NCI-H1694 (cell line): ENCODE results near the gene C1orf87.
"Not testable (repeated sequence)": the region's sequence is repeated elsewhere in the genome, so short reads cannot be mapped to it uniquely, and the experiment has no call there.

ENCODE experiments used
- DNase-seq: peaks from one replicate; lab custom pipeline; 2025; lab: John Stamatoyannopoulos, UW

C1orf87 gene

DNA sequence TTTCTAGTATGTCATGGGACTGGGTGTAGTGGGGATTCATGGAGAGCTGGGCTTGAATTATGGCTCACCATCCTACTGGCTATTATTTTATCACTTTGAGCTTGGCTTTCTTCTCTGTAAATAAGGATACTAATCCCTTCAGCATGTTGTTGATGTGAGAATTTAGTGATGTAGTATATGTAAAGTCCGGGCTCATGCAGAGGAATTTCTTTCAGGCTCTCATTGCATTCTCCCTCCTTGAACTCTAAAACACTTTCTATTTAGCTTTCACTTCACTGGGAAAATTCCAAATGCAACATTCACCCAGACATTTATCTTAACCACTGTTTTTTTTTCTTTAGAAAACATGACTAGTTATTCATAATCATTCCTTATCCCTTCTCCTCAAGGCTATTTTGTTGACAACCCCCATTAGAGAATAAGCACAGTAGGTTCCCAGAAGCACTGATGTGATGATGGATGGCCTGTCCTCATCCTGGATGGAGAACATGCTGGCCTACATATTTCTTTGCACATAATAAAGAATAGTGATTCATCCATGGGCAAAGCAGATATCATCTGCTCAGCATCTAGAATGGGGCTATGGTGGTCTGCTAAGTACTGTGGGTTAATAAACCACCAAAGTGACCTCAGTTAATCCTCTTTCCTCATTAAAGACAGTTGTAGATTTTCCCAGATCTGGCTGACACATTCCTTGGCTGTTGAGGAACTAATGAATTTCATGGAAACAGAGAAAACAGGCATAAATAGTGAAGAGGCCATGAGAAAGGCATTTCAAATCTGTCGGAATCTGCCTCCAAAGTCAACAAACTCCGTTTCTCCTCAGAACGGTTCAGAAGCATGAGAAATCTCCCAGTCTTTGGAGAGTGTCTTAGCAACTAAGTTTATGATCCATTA, 79.0 kb downstream of the C1orf87 start:
- no peak for DNase-seq

DNA sequence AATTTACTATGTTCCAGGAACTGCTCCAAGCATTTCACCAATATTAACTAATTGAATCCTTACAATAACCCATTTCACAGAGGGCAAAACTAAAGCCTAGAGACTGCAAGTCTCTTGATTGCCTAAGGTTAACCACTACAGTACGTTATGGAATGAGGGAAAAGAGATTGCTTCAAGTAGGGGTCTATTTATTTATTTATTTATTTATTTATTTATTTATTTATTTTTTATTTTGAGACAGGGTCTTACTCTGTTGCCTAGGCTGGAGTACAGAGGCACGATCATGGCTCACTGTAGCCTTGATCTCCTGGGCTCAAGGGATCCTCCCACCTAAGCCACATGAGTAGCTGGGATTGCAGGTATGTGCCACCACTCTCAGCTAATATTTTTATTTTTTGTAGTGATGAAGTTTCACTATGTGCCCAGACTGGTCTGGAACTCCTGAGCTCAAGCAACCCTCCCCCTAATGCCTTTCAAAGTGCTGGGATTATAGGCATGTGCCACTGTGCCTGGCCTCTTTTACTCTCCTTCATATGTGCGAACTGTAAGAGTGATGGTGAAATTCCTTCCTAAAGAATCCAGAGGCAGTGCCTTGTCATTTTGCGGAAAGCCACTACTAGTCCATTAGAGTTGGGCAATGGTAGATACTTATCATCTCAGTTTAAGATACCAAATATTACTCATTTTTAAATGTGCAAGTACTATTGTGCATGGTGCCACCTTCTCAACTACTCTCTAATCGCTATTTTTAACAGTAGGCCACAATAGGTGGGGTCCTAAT, 81.3 kb downstream of the C1orf87 start:
- DNase-seq = no peak

DNA sequence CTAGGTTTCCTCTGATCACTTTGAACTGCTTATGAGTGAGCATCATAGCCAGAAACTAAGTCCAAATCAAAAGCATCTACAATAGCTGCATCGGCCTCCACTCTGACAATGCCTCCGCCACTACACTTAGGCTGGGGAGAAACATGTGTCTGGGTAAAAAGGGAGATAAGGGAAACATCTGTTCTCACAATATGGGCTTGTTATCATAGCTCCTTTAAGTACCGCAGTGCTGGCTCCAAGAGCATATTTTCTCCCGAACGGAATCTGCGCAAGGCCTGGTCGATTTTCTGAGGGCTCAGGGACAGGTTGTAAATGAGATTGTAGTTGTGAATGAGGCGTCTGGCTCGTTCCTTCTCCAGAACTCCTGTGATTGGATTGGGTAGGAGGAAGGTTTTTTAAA, 83.1 kb downstream of the C1orf87 start:
- peak; percentile 21 for DNase-seq

DNA sequence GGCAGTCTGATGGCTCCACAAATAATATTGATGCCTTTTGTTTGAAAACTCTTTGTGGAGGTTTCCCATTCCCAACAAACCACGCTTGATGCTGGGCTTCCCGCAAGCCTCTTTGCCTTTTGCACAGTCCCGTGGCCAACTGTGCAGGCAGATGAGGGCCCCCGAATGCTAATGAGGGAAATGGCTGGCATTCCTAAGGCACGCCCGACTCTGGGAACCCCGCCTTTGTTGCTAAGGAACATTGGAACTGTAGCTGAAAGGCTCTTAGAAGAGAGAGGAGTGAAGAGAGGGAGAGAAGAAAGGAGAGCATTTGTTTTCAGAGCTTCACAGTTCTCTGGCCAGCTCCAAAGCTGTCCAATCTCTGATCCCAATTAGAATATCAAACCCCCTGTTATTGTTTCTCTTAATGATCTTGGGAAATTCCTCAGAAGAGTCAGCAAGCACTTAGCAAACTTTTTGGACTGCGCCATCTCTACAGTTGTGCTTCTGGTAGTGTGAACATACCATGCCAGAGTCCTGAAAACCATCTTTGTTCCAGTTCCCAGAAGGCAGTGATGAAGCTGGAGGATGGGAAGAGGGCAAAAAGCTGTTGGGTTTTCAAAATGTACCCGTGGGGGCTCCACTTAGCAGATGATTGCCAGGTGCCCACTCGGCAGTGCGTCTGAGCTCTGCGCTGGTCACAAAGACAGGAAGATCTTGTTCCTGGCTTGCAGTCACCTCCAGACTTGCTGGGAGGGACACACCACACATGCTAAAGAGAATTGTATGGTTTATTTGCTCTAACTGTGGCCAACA, 86.9 kb downstream of the C1orf87 start:
- no peak for DNase-seq

DNA sequence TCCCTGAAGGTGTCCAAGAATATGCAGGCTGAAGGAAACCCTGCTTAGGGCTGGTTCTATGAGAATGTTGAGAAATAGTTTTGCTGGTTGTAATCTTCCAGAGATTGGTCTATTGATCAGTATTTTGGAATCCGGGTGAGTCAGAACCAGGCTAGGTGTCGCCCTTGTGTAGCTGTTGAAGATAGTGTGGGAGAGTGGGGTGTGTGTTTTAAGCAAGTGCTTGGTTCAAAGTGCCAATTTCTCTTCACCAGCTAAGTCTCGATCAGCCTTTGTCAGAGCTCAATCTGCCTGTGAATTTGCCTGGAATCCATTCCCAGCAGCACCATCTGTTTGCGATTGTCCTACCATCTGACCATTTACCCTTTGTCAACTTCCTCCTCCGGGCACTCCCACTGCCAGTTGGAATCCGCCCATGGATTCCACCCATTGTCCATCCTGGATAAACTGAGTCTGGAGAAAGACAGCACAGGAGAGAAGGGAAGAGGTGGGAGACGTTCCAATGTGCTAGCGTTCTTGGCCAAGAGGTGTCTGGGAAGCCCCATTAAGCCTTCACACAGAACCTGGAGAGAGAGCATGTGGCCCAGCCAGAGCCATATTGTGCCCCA, 87.6 kb downstream of the C1orf87 start:
- DNase-seq = no peak

DNA sequence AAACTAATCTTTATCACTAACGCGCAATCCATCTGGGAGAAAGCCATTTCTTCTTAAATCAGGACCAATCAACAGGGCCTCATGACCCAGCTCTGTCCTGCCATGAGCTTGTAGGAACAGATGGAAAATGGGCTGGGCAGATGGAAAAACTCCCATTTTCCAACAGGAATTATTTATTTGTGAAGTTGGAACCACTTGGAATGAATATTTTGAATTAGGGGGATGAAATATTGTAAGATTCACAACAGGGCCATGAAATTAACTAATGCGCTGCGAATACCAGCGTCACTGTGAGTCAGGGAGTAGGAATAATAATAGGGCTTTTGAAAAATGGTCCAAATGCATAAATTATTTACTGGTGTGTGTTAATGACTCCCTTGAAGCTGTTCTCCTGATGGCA, 93.9 kb downstream of the C1orf87 start:
- no peak for DNase-seq

DNA sequence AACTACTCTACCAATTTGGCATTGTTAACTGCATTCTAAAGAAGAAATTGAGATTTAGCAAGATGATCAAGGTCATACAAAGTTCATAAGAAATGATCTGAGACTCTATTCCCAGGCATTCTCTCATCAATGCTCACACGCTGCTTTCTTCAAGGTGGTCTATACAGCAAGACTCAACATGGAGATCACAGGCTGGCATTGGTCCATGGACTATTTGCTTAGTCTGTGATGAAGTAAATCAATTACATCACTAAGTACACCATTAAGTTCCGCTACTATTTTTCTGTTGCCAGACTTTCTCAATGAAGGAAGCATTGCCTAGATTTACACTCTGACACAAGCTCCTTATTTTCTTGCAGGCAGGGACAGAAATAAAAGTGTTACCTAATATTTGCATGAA, 95.1 kb downstream of the C1orf87 start:
- DNase-seq = no peak

DNA sequence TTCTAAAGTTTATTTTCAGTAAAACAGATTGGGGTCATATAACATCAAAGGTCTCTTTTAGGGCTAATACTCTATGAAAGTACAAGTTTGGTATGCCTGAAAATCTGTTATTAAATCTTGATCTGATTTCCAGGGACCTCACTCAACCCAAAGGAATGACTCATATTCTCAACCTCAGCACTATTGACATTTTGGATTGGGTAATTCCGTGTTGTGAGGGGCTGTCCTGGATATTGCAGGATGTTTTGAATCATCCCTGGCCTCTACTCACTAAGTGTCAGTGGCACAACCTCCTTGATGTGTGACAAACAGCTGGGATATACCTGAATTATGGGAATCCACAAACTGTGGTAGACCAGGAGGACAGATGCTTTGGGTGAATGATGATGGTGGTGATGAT, 95.5 kb downstream of the C1orf87 start:
- DNase-seq = no peak

DNA sequence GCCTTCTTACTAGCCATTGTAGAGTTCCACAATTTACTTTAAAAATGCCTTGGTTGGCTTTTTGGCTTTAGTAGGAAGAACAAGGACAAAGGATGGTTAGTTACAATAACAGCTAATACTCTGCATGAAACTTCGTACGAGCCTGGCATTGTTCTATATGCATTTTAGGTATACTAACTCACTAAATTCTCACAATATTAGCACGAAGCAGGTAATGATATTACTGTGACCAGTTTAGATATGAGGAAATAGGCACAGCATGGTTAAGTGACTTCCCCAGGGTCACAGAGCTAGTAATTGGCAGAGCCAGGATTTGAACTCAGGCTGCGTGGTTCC, 96.5 kb downstream of the C1orf87 start:
- DNase-seq = no peak

DNA sequence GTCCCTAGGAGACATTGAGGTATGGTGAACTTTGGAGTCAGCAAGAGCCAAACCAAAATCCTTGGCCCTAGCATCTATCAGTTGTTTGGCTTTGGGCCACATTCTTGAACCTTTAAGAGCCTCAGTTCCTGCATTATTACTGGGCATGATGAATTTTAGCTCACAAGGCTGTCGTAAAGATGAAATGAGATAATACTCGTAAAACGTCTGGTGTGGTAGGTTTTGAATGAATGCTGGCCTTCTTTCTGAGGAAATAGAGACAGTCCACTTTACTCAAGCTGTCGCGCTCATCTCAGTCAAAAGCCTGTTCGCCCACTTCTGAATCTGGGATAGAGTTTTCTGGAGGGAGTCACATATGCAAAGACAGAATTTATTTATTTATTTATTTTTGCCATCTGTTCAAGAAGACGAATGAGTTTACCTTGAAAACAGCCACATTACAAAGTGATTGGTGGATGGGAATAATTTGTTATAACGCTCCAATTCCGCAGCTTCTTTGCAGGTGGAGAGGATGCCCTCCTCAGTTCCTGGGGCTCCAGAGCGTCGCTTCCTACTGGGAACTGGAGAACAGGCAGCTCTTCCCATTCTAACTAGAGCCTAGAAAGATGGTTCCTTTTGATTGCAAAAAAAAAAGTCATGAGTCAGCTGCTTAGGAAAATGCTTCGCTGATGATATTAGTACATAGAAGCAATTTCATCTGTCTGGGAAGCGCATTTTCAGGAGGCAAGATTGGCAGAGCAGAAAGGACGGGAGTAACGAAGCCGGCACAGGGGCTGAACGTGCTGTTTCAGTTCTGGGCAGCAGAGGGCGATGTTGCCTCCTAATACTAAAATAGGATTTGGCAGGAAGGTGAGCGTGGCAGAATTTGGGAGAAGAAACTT, 97.1 kb downstream of the C1orf87 start:
- DNase-seq = peak; percentile 90

DNA sequence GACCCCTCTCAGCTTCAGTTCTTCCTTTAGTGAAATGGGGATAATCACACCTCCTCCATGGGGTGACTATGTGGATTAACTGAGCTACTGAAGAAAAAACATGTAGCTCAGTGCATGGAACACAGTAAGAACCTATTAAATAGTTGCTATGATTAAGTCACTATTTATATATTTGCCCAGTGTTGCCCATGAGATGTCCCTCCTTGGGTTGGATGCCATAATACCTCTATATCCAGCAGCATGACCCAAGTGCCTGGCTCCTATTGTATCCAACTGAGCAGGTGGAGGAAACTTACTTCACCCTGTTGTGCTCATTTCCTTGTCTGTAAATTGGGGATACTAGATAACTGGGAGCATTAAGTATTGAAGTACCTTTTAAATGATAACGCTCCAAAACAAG, 99.9 kb downstream of the C1orf87 start:
- DNase-seq = no peak

DNA sequence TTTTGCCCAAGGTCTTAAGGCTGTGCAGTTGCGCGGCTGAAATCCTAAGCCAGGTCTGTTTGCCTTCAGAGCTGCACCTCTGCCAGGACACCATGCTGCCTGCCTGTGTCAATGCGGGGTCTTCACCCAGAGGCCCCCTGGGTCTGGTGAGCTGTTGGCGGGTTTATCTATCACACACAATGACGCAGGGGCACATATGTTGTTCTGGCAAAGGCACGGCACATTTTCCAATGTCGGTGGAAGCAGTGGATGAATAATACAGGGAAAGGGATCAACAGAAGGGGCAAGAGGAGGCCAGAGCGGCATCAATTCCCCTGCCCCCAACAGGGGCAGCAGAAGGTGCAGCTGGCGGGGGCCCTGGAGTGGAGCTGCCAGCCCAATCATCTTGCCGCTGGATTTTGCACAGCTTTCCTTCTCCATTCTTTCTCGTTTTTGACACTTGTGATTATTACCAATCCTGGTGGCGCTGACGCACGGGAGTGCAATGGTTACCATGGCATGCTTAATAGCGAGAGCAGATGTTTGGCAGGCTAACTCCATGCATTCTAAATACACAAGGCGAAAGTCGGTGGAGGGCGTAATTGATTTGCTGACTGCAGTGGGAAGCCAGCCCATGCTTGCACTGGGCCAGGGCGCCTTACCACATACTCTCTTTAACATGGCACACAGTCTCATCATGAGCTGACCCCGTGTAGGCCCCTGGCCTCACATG, 101.2 kb downstream of the C1orf87 start:
- peak; percentile 100 for DNase-seq

DNA sequence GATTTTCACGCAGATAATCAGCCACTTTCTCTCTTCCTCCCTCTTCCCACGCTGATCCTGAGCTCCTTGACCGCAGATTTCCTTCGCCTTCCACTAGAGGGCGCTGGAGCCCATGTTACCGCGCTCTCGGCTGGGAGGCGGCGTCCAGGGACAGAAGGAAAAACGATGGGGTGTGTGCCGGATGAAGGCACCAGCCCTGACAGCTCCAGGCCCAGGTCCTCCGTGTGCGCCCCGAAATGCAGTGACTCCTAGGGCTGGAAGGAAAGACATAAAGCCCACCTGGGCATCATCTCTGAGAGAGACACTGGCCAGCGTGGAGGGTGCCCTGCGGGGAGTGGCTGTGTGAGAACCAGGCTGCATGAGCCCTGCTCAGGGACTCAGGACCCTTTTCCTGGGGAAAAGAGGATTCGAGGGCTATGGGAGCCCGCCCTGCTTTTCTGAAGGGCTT, 102.1 kb downstream of the C1orf87 start:
- peak; percentile 75 for DNase-seq

DNA sequence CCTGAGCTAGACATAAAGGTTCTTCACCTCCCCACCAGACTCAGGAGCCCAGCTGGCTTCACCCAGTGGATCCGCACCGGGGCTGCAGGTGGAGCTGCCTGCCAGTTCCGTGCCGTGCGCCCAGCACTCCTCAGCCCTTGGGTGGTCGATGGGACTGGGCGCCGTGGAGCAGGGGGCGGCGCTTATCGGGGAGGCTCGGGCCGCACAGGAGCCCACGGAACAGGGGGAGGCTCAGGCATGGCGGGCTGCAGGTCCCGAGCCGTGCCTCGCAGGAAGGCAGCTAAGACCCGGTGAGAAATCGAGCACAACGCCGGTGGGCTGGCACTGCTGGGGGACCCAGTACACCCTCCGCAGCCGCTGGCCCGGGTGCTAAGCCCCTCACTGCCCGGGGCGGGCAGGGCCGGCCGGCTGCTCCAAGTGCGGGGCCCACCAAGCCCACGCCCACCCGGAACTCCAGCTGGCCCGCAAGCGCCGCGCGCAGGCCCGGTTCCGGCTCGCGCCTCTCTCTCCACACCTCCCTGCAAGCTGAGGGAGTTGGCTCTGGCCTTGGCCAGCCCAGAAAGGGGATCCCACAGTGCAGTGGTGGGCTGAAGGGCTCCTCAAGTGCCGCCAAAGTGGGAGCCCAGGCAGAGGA, 103.9 kb downstream of the C1orf87 start:
- not testable (repeated sequence) for DNase-seq

DNA sequence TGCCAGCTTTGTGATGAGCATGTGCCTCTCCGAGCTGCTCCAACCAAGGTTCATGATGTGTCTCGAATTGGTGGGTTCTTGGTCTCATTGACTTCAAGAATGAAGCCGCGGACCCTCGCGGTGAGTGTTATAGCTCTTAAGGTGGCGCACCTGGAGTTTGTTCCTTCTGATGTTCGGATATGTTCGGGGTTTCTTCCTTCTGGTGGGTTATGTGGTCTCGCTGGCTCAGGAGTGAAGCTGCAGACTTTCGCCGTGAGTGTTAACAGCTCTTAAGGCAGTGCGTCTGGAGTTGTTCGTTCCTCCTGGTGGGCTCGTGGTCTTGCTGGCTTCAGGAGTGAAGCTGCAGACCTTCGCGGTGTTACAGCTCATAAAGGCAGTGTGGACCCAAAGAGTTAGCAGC, 104.8 kb downstream of the C1orf87 start:
- not testable (repeated sequence) for DNase-seq

DNA sequence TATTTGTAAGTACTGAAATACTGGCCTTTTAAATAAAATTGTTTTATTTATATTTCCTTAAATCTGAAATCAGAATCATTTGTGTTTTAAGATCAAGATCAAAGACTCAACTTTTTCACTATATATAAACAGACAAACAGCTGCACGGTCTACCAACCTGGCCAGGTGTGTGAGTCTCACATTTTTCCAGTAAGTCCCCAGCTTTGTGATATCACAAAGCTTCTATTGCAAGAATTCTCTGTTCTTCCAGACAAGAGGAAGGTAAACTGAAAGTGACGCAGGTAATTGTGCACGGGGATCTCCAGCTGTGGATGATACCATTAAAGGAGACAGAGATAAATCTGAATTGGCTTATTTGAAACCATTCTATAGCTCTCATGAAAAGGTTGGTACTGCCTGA, 105.8 kb downstream of the C1orf87 start:
- DNase-seq = no peak

DNA sequence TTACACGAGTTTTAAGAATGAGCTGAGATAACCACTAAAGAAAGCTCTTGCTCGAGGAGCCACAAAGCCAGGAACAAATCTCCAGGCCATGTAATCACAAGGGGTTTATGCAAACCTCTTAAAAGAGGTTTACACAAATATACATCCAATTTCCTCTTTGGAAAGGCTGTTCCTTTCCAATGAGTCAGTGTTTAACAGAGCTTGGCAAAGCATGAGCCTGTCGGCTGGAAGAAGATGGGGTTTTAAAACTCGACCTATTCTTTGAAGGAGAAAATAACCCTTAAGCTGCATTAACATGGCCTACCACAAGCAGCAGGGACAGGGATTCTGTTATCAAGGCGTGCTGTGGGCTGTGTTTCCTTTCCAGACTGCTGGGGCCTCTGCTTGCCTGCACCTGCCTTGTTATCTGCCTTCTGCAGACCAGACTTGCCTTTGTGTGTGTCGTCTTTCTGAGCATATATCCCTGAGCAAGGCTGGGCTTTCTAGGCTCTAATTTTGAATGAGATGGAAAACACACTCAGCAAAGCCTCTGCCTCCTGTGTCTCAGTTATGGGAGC, 106.4 kb downstream of the C1orf87 start:
- no peak for DNase-seq

DNA sequence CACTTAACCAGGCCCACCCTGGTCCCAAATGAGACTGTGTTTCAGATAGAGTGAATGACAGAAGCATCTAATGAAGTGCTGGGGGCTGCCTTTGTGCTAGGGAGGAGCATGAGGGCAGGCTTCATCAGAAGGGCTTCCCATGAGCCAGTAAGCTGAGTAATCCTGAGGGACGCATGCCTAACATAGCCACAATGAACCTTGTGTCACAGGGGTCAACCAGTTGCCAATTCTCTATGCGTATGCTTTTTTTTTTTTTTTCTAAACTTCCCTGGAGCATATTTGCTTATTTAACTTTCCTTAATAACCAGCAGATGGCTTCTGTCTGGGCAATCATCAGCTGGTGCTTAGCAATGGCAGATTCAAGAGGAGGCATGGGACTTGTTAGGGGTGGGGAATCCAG, 121.5 kb downstream of the C1orf87 start:
- DNase-seq = no peak

DNA sequence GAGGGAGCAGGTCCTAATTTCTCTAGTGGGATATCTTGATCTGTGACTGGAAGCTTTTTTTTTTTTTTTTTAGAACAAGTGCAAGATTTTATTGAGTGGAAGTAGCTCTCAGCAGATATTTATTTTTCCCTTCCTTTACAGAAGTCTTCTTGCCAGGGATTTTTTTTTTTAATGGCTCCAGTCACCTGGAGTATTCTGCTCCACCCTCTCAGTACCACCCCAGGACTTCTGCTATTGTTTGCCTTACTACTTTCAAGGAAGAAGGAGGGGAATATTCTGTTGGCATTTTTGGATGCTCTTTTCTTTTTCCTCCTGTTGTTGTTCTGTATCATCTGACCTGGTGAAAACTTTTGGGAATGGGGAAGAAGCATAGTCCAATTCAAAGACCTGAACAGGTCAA, 123.9 kb downstream of the C1orf87 start:
- no peak for DNase-seq

DNA sequence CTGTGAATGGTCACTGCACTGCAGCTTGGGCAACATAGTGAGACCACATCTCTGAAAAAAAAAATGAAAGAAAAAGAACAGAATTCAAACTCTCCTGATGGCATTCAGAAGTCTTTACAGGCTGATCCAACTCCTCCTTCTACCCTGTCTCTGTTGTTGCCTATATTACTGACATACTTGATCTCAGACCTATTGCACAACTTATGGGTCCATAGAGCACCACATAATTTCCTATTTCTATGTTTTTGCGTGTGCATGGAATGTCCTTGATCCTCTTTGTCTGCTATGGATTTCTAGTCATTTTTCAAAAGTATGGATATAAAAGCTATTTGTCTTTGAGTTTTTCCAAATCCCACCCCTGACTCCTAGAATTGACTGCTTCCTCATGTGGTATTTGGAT, 124.6 kb downstream of the C1orf87 start:
- no peak for DNase-seq
